K562 treated with DMSO at 1 percent for 12 hours (cell line): ENCODE results near the gene AP3B2. TPM values are rescaled to one million over a fixed set of nuclear protein-coding genes. Genes with fewer than 3 reads are reported as not detected.

Experiments used
- total RNA-seq: library from RNA; unstranded; fragments of 300-600 nt; gene quantifications from 2 replicates; pipeline ENCODE4 v1.2.3, GENCODE V29; 2022; ENCODE audit not compliant: insufficient read depth

The AP3B2 gene, protein sequence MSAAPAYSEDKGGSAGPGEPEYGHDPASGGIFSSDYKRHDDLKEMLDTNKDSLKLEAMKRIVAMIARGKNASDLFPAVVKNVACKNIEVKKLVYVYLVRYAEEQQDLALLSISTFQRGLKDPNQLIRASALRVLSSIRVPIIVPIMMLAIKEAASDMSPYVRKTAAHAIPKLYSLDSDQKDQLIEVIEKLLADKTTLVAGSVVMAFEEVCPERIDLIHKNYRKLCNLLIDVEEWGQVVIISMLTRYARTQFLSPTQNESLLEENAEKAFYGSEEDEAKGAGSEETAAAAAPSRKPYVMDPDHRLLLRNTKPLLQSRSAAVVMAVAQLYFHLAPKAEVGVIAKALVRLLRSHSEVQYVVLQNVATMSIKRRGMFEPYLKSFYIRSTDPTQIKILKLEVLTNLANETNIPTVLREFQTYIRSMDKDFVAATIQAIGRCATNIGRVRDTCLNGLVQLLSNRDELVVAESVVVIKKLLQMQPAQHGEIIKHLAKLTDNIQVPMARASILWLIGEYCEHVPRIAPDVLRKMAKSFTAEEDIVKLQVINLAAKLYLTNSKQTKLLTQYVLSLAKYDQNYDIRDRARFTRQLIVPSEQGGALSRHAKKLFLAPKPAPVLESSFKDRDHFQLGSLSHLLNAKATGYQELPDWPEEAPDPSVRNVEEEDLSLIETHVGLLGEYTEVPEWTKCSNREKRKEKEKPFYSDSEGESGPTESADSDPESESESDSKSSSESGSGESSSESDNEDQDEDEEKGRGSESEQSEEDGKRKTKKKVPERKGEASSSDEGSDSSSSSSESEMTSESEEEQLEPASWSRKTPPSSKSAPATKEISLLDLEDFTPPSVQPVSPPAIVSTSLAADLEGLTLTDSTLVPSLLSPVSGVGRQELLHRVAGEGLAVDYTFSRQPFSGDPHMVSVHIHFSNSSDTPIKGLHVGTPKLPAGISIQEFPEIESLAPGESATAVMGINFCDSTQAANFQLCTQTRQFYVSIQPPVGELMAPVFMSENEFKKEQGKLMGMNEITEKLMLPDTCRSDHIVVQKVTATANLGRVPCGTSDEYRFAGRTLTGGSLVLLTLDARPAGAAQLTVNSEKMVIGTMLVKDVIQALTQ
- total RNA-seq: 0.50 and 1.3 TPM in 2 replicates

DNA sequence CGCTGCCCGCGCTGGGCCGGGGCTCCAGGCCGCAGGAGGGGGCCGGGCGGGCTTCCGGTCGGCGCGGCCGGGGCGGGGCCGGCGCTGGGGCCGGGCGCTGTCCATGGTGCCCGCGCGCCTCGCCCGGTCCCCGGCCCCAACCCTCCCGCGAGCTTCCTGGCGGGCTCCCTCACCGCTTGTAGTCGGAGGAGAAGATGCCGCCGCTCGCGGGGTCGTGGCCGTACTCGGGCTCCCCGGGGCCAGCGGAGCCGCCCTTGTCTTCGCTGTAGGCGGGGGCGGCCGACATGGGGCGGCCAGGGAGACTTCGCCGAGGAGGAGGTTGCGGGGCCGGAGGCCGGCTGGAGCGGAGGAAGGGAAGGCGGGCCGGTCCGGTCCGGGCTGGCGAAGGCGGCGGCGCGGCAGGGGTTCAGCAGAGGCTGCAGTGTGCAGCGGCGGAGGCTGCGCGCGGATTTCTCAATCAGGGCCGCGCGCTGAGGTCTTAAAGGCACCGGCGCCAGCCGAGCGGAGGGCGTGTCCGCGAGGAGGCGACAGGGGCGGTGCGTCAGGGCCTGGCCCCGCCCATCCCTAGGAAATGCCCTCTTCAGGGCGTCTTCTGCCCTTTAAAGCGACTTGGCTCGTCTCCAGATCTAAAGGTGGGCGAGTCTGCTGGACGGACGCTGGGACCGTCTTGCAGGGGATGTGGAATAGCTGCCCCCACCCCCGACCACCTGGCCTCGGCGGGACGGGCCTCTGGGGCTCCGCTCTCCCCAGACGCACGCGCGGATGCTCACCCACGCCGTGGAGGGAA, at the start of gene AP3B2:
Gene AP3B2 (minus strand): TSS at position 455 of the 787 bp plus-strand sequence. CDS start 169 bp downstream, at position 286.

DNA sequence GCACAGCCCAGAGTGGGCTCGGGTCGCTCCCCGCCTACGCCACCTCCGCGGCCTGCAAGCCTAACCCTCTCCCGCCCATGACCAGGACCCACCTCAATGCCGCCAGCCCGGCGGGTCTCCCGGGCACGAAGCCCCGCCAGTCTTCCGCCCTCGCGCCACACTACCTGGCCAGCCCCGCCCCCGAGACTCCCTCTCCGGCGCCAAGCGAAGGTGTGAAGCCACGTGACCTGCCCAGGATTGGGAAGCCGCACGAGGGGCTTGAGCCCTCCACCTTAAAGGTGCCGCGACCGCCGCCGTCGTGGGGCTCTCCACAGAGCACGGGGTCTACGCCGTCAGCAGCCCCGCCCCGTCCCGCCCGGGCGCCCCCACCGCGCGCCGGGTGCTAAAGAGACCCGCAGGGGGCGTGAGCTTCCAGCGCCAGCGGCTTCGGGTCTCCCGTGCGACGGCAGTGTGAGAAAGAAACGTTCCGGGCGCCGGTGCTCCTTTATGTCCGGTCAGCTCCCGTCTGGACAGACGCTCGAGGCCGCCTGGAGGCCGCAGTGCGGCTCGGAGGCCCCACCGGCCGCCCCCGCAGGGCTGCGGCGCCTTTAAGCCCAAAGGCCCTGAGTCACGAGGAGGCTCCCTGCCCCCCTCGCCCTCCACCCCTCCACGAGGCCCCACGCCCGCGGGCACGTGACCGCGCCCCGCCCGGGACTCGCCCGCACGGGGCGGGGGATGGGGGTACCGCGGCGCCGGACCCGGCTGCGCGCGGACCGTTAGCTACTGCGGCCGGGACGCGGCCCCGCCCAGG, 62.4 kb downstream of the AP3B2 start, which contains the start of gene CPEB1:
Gene CPEB1 (minus strand): TSS at position 319 of the 790 bp plus-strand sequence. CDS start 18,904 bp downstream, outside the sequence.

Other genes starting within 250 kb of the AP3B2 start
- gene RPS17, start 169.4 kb downstream of the AP3B2 start, total RNA-seq: 7,294 and 9,274 TPM in 2 replicates
- gene CPEB1, start 62.5 kb downstream of the AP3B2 start, total RNA-seq: 4.9 and 12.6 TPM in 2 replicates
- gene FSD2, start 96.2 kb upstream of the AP3B2 start, total RNA-seq: not detected in 2 replicates
- 3.3 and 8.9 TPM in 2 replicates for gene WHAMM, start 99.8 kb upstream of the AP3B2 start, total RNA-seq
- not detected in 2 replicates for gene HOMER2, start 242.8 kb upstream of the AP3B2 start, total RNA-seq